Lower leg skin (tissue), 3 donors: ENCODE data around the gene NRG4.

Experiments used
- CTCF ChIP-seq, 3 donors: fragments of 450-650 bp; IDR thresholded peaks; one replicate each; pipeline ENCODE4 v1.5.1; 2016; ENCODE audit warnings: antibody characterized with exemption in 3 of 3, mild to moderate bottlenecking in 3 of 3, moderate library complexity in 2 of 3
- POLR2A ChIP-seq, 2 donors: fragments of 450-650 bp; IDR thresholded peaks; one replicate each; pipeline ENCODE4 v1.6.1; 2016 to 2017; ENCODE audit warnings: antibody characterized with exemption in 2 of 2, mild to moderate bottlenecking in 1 of 2, moderate library complexity in 1 of 2

DNA sequence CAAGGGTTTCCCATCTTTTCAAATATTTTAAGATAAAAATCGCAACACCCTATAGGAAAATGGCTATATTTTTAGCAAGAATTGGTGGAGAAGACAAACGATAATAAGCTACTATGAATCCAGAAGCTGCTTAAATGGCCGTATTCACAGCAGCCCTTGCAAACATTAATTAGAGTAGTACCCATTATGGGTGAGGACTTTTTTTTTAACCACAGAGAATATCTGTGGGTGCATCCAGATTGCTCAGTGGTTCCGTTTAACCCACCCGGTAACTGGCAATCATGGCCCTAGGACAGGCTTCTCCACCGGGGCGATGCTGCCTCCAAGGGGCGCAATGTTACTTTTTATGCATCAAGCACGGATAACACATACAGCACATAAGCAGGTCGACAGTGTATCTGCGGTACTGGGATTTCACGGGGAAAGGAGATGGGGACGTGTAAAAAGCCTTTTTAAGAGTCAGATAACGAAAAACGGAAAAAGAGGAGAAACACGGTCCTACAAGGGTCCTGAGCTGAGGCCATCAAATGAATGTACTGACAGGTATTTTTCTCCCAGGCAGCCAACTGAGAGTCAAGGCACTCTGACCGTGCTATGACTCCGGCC lies 46.6 kb upstream of the NRG4 start:
- TF ChIP-seq CTCF (IDR thresholded peaks at IDR 0.05) (no peak), POLR2A (IDR thresholded peaks at IDR 0.05) (no peak)
